HTERT RPE-1 (cell line): ENCODE data around the gene CCBE1.

ENCODE experiments used
- in situ Hi-C: fragments of 300-500 bp; cut with MboI; formaldehyde crosslinking; loops from 4 replicates; pipeline ENCODE4 v1.14.3; 2020; ENCODE audit warnings: low sequenced_read_pairs

The CCBE1 gene

GRCh38 chr18:59466980-59467379, 230.2 kb downstream of the CCBE1 start:
- in situ Hi-C loops: no loop called here

- in situ Hi-C loops: no loop called here
These were observed 232.7 kb downstream of the CCBE1 start for GRCh38 chr18:59464486-59464885.

DNA sequence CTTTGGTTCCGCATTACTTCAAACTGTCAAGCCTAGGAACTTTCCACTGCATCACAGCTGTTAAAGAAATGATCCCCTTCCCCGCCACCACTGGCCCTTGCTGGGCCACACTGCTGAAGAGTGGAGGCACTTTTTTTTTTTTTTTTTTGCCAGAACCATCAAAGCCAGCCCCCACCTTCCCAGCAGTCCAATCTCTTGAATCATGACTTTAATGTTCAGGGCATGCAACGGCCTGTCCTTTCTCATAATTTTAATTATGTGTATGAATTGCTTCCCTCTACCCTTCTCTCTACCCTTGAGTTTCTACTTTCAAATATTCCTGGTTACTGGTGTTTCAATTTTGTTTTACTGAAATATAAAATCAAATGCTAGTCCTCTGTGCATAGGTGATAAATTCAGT, 236.1 kb downstream of the CCBE1 start:
- in situ Hi-C loops: no loop called here

GRCh38 chr18:59460072-59460420, 237.2 kb downstream of the CCBE1 start:
- in situ Hi-C loops: no loop called here

GRCh38 chr18:59459369-59460071, 237.7 kb downstream of the CCBE1 start:
- in situ Hi-C loops: no loop called here

DNA sequence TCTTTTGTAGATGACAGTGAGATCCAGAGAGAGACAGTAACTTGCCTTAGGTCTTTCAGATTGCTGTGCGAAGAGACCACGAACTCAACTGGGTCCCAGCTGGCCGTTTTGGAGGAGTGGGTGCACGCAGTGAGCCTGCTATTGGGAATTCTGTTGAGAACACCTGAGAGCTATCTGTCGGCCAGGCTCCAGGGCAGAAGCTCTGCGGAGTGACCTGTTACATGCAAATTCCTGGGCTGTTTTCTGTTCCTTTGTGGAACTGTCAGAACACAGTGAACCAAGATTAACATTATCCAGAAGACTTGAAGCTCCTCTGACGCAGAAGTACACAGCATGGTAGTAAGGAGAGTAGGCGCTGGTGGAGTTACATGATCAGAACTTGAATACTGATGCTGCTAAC, 238.6 kb downstream of the CCBE1 start:
- in situ Hi-C loops: no loop called here

GRCh38 chr18:59456657-59457056, 240.6 kb downstream of the CCBE1 start:
- in situ Hi-C loops: no loop called here

GRCh38 chr18:59455728-59456276, 241.4 kb downstream of the CCBE1 start:
- in situ Hi-C loops: no loop called here

GRCh38 chr18:59454909-59455727, 242.1 kb downstream of the CCBE1 start:
- in situ Hi-C loops: no loop called here

DNA sequence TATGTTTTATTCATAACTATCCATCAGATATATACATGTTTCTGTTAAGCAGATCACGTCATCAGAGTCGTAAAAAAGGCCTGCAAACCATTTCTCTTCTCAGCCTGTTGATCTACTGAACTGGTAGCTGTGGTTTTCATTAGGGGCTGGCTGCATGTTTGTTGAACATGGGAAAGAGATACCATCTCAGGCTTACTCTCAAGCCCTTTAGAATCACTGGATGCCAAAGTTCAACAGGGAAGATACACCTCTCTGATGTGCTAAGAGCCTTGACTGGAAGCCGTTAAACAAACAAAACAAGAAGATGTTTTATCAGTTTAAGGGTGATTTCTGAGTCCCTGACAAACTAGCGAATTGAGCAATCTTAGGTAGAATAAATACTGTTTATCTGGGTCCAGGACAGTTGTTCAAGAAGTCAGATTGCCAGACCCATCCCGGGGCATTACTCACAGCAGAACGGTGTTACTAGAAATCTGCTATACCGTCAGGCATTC, 243.7 kb downstream of the CCBE1 start:
- in situ Hi-C loops: no loop called here

DNA sequence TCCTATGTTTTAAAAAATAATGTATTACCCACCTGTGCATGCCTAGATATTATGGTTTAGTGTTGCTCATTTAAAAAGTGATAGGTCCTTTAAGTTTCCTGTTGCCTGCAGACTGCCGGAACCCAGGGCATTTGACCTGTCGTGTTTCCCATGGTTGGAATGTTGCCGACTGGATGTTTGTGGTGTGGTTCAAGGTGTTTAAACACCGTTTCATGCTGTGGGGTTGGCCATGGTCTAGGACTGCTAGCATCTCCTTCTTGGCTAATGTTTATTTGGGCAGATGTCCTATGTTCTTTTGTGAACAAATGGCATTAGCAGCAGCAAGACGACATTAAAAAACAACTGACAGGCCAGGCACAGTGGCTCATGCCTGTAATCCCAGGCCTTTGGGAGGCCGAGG, 245.3 kb downstream of the CCBE1 start:
- in situ Hi-C loops: no loop called here

DNA sequence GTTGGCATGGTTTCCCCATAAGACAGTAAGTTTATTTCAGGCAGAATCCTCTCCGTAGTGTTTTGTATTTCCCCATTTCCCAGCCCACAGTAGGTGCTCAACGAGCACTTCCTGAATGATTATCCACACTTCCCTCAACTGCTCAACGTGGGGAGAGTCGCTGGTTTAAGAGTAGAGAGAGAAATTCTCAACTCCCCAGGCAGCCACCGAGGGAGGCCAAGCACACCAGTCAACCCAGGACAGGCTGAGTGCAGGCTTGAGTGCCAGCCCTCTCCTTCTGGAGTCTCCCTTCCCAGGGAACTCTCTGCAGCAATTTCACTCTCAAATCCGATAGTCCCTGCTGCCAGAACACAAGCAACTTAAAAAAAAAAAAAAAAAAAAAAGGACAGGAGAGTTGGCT, 246.2 kb downstream of the CCBE1 start:
- in situ Hi-C loops: no loop called here

DNA sequence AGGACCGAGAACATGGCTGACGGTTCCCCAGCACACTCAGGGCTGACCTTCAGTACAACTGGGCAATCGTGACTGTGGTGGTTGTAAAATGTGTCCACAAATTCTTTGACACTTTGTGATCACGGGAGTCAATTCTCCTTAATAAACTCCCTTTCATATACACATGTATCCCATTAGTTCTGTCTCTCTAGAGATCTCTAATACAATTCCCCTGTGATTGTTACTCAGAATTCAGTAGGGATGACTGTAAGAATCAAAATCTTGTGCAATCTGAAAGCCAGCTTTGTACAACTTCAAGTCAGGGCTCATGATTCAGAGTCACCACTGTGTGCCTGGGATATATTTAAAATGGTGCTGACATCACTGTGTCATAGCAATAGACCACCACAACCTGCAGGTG, 248.7 kb downstream of the CCBE1 start:
- in situ Hi-C loops: no loop called here

DNA sequence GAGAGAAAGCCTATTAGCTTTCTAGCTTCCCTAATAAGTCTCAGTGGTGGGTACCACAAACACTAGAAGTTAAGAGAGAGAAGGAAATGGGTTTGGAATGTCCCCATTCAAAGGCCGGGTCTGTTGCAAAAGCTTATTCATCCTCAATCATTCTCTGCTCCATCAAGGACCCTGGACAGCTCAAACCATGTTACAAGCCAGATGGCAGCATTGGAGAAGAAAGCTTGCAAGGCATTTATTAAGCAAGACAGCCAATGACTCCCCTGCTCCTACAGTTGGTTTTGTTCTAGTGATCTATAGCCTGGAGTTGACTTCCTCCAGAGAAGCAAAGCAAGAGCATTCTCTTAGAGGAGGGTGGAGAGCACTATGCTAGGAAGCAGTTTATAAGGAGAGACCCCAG, 251.2 kb downstream of the CCBE1 start:
- in situ Hi-C loops: no loop called here

GRCh38 chr18:59437851-59438569, 259.2 kb downstream of the CCBE1 start:
- in situ Hi-C loops: no loop called here

- in situ Hi-C loops: no loop called here
These were observed 264.2 kb downstream of the CCBE1 start for GRCh38 chr18:59432803-59433597.

GRCh38 chr18:59431131-59431530, 266.1 kb downstream of the CCBE1 start:
- in situ Hi-C loops: no loop called here

- in situ Hi-C loops: no loop called here
These were observed 267.6 kb downstream of the CCBE1 start for GRCh38 chr18:59429608-59430007.

GRCh38 chr18:59428018-59428417, 269.2 kb downstream of the CCBE1 start:
- in situ Hi-C loops: no loop called here

DNA sequence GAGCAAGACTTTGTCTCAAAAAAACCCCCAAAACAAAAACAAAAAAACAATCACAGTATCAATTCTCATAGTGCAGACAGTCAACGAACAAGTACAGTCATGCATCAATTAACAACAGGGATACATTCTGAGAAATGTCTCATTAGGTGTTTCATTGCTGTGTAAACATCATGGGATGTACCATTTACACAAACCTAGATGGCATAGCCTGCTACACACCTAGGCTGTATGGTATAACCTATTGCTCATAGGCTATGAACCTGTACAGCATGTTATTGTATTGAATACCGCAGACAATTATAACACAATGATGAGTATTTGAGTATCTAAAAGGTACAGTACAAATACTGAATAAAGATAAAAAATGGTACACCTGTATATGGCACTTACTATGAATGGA, 270.4 kb downstream of the CCBE1 start:
- in situ Hi-C loops: no loop called here

- in situ Hi-C loops: no loop called here
These were observed 274.0 kb downstream of the CCBE1 start for GRCh38 chr18:59423259-59423658.
